Keratinocyte (primary cell): Measurements from ENCODE around the gene SYNJ2BP. TPM values are rescaled to one million over a fixed set of nuclear protein-coding genes. Genes with fewer than 3 reads are reported as not detected.

Experiments
- DNase-seq: peaks from one replicate; pipeline ENCODE4 v3.0.0-alpha.2; 2011; ENCODE audit warnings: low read depth, missing footprints, low spot score
- FAIRE-seq: peaks from 2 replicates; lab custom pipeline; 2011; peaks lifted over from hg19 to GRCh38; lab: Jason Lieb, UNC
- H2AFZ ChIP-seq: 2 replicates; pipeline ENCODE4 v1.6.0; 2012; ENCODE audit warnings: low read length, control low read depth, inconsistent platforms; ENCODE audit not compliant: control insufficient read depth
- H3K27ac ChIP-seq: 2 replicates; pipeline ENCODE4 v1.5.1; 2011; ENCODE audit warnings: low read length; ENCODE audit not compliant: control insufficient read depth, insufficient read depth
- H3K27me3 ChIP-seq: 3 replicates; pipeline ENCODE4 v1.6.0; 2011; ENCODE audit warnings: low read length; ENCODE audit not compliant: control insufficient read depth, insufficient read depth; ENCODE audit errors: extremely low read depth
- H3K36me3 ChIP-seq, 2 experiments: 2 replicates in 1 of 2; 3 replicates in 1 of 2; pipeline ENCODE4 v1.5.1; 2011; ENCODE audit warnings: low read length in 2 of 2, mild to moderate bottlenecking in 1 of 2; ENCODE audit not compliant: control insufficient read depth in 2 of 2, insufficient read depth in 2 of 2; ENCODE audit errors: extremely low read depth in 1 of 2
- H3K4me1 ChIP-seq: 3 replicates; pipeline ENCODE4 v1.5.1; 2011; ENCODE audit warnings: low read length; ENCODE audit not compliant: control insufficient read depth, insufficient read depth; ENCODE audit errors: extremely low read depth
- H3K4me2 ChIP-seq: 3 replicates; pipeline ENCODE4 v1.6.0; 2011; ENCODE audit warnings: low read depth, low read length; ENCODE audit not compliant: control insufficient read depth, insufficient read depth; ENCODE audit errors: extremely low read depth
- H3K4me3 ChIP-seq, 3 experiments: fragments of 200-600 bp in 1 of 3; sonication (generic) in 1 of 3; 2 replicates in 2 of 3; 3 replicates in 1 of 3; pipeline ENCODE4 v1.5.1; 2011 to 2016; ENCODE audit warnings: low read length in 3 of 3, mild to moderate bottlenecking in 3 of 3, control low read depth in 2 of 3, inconsistent platforms in 1 of 3, low read depth in 1 of 3, mixed read lengths in 1 of 3, mixed run types in 1 of 3, moderate library complexity in 1 of 3; ENCODE audit not compliant: control insufficient read depth in 2 of 3, insufficient read depth in 2 of 3; ENCODE audit errors: extremely low read depth in 1 of 3
- H3K79me2 ChIP-seq: 2 replicates; pipeline ENCODE4 v1.6.0; 2012; ENCODE audit warnings: low read length; ENCODE audit not compliant: control insufficient read depth, insufficient read depth
- H3K9ac ChIP-seq: 3 replicates; pipeline ENCODE4 v1.6.0; 2011; ENCODE audit warnings: low read length; ENCODE audit not compliant: control insufficient read depth, insufficient read depth; ENCODE audit errors: extremely low read depth
- H3K9me1 ChIP-seq: 3 replicates; pipeline ENCODE4 v1.6.0; 2011; ENCODE audit warnings: low read length; ENCODE audit not compliant: control insufficient read depth, insufficient read depth; ENCODE audit errors: extremely low read depth
- H3K9me3 ChIP-seq: 2 replicates; pipeline ENCODE4 v1.5.1; 2012; ENCODE audit warnings: low read depth, low read length; ENCODE audit not compliant: control insufficient read depth
- H4K20me1 ChIP-seq: 3 replicates; pipeline ENCODE4 v1.6.0; 2011; ENCODE audit warnings: low read length; ENCODE audit not compliant: control insufficient read depth, insufficient read depth; ENCODE audit errors: extremely low read depth
- CTCF ChIP-seq, 3 experiments: IDR thresholded peaks in 1 of 3; conservative IDR thresholded peaks in 1 of 3; optimal IDR thresholded peaks in 1 of 3; 2 replicates in 2 of 3; 3 replicates in 1 of 3; pipeline versions ENCODE3 to v1.5.1; 2011; ENCODE audit warnings: low read length in 3 of 3, mild to moderate bottlenecking in 3 of 3, moderate library complexity in 2 of 3, control low read depth in 1 of 3, inconsistent platforms in 1 of 3; ENCODE audit not compliant: insufficient read depth in 2 of 3; ENCODE audit errors: extremely low read depth in 1 of 3
- EZH2 ChIP-seq: IDR thresholded peaks from one replicate; pipeline ENCODE4 v1.6.1; 2012; ENCODE audit warnings: inconsistent platforms, mild to moderate bottlenecking, low read length, moderate library complexity
- dilution Hi-C: fragments of 300-500 bp; cut with MboI; formaldehyde crosslinking; loops from one replicate; pipeline ENCODE4 v1.7.0; 2020; ENCODE audit warnings: low sequenced_read_pairs; ENCODE audit not compliant: extremely low pct_ligation_motif_present
- polyA plus RNA-seq, 5 experiments: library from polyadenylated mRNA; depleted of rRNA in 3 of 5; stranded (reverse) in 3 of 5; stranded (forward) in 1 of 5; unstranded in 1 of 5; fragments of >200 nt; gene quantifications; 1 replicate in 1 of 5; 2 replicates in 3 of 5; 3 replicates in 1 of 5; pipeline versions ENCODE4 v1.2.1 to v1.2.3, GENCODE V29; 2011 to 2012; ENCODE audit warnings: missing spikeins in 2 of 5, low read depth in 1 of 5, low replicate concordance in 1 of 5

The SYNJ2BP gene
- polyA plus RNA-seq, 1 donor (not counting 4 experiments of a cell fraction or from before 2014, with no cell fraction given), result 31.4 TPM

GRCh38 chr14:70391493-70392391 is 25.1 kb downstream of the SYNJ2BP start:
- Histone ChIP-seq H3K9me1 (no peaks in the 10 kb centered on the region), H2AFZ (no peak overlapping the region), H3K79me2 (no peaks in the 10 kb centered on the region), H3K4me2 (no peak overlapping the region), H3K36me3 (peaks cover 0 to 3% of the 10 kb centered on the region in 2 experiments), H3K9ac (no peak overlapping the region), H3K4me3 (no peak overlapping the region), H4K20me1 (no peaks in the 10 kb centered on the region), H3K4me1 (no peaks in the 10 kb centered on the region), H3K27me3 (no peaks in the 10 kb centered on the region), H3K9me3 (no peaks in the 10 kb centered on the region), H3K27ac (no peak overlapping the region)
- dilution Hi-C loops, result no loop called here
- no peak for TF ChIP-seq EZH2
- no peak for TF ChIP-seq CTCF (optimal IDR thresholded peaks at IDR 0.05 in 1 of 3, IDR thresholded peaks at IDR 0.05 in 1 of 3, conservative IDR thresholded peaks at IDR 0.05 in 1 of 3; ENCODE audit: extremely low read depth in 1 of 3, insufficient read depth in 2 of 3, low read length in 3 of 3)
- DNase-seq (no peak), FAIRE-seq (no peak)

GRCh38 chr14:70382536-70382935 is 34.4 kb downstream of the SYNJ2BP start:
- Histone ChIP-seq H2AFZ (no peak overlapping the region), H3K27me3 (no peaks in the 10 kb centered on the region), H3K9me3 (no peaks in the 10 kb centered on the region), H3K4me1 (no peaks in the 10 kb centered on the region), H3K9me1 (no peaks in the 10 kb centered on the region), H4K20me1 (no peaks in the 10 kb centered on the region), H3K79me2 (no peaks in the 10 kb centered on the region), H3K4me3 (no peak overlapping the region), H3K9ac (no peak overlapping the region), H3K36me3 (peaks cover 0 to 8% of the 10 kb centered on the region in 2 experiments), H3K27ac (no peak overlapping the region), H3K4me2 (no peak overlapping the region)
- dilution Hi-C loops, result no loop called here
- no peak for TF ChIP-seq CTCF (optimal IDR thresholded peaks at IDR 0.05 in 1 of 3, IDR thresholded peaks at IDR 0.05 in 1 of 3, conservative IDR thresholded peaks at IDR 0.05 in 1 of 3; ENCODE audit: extremely low read depth in 1 of 3, insufficient read depth in 2 of 3, low read length in 3 of 3)
- TF ChIP-seq EZH2, result no peak
- no peak for DNase-seq
- FAIRE-seq, result no peak
